Spleen (tissue), 11 donors: ENCODE results near the gene SNRPA. TPM values are rescaled to one million over a fixed set of nuclear protein-coding genes. Genes with fewer than 3 reads are reported as not detected.
"Not testable (repeated sequence)": the region's sequence is repeated elsewhere in the genome, so short reads cannot be mapped to it uniquely, and the experiment has no call there.

Source experiments
- DNase-seq: peaks from one replicate; pipeline ENCODE4 v3.0.0-alpha.2; 2020
- H3K27ac ChIP-seq, 8 donors: fragments of 200-600 bp; sonication (generic) in 7 of 8; 1 replicate in 4 of 8; 2 replicates in 4 of 8; pipeline versions ENCODE4 v1.5.0 to v1.8.0; 2016 to 2021; ENCODE audit warnings: inconsistent platforms in 4 of 8, mild to moderate bottlenecking in 4 of 8, moderate library complexity in 1 of 8
- H3K27me3 ChIP-seq, 7 donors: fragments of 200-600 bp; sonication (generic) in 6 of 7; replicated peaks in 1 of 7; 1 replicate in 4 of 7; 2 replicates in 3 of 7; pipeline versions ENCODE4 v1.5.0 to v1.8.0; 2016 to 2021; ENCODE audit warnings: inconsistent platforms in 3 of 7, mild to moderate bottlenecking in 1 of 7
- H3K36me3 ChIP-seq, 6 donors: fragments of 200-600 bp; sonication (generic) in 5 of 6; 1 replicate in 4 of 6; 2 replicates in 2 of 6; pipeline versions ENCODE4 v1.5.0 to v1.8.0; 2016 to 2021; ENCODE audit warnings: inconsistent platforms in 2 of 6
- H3K4me1 ChIP-seq, 6 donors: fragments of 200-600 bp; sonication (generic) in 5 of 6; 1 replicate in 3 of 6; 2 replicates in 3 of 6; pipeline versions ENCODE4 v1.5.0 to v1.8.0; 2016 to 2021; ENCODE audit warnings: inconsistent platforms in 3 of 6
- H3K4me3 ChIP-seq, 8 donors: fragments of 200-600 bp; sonication (generic) in 7 of 8; 1 replicate in 4 of 8; 2 replicates in 4 of 8; pipeline versions ENCODE4 v1.5.0 to v1.8.0; 2016 to 2021; ENCODE audit warnings: inconsistent platforms in 4 of 8, mild to moderate bottlenecking in 4 of 8, moderate library complexity in 2 of 8
- H3K9me3 ChIP-seq, 8 donors: fragments of 200-600 bp; sonication (generic) in 7 of 8; 1 replicate in 4 of 8; 2 replicates in 4 of 8; pipeline versions ENCODE4 v1.5.0 to v1.8.0; 2016 to 2021; ENCODE audit warnings: inconsistent platforms in 4 of 8
- POLR2A ChIP-seq, 3 donors: fragments of 450-650 bp; IDR thresholded peaks; one replicate each; pipeline ENCODE4 v1.5.1; 2017; ENCODE audit warnings: antibody characterized with exemption in 3 of 3, mild to moderate bottlenecking in 1 of 3
- POLR2AphosphoS5 ChIP-seq, 3 donors: sonication (generic); formaldehyde crosslinking; IDR thresholded peaks; one replicate each; pipeline ENCODE4 v1.5.1; 2017; ENCODE audit warnings: antibody characterized with exemption in 3 of 3
- WGBS, 5 donors: extraction: QIAGEN DNeasy Blood & Tissue Kit in 3 of 5; methylation state at CpG; one replicate each; pipeline versions ENCODE4 v1.1.5 to v1.1.7; 2013 to 2018; 5-methylcytosine and 5-hydroxymethylcytosine counted together
- intact Hi-C: fragments of 100-400 bp; cut with DNase I; formaldehyde crosslinking; loops from one replicate; pipeline ENCODE4 v1.15.0; 2023; ENCODE audit warnings: low total_unique reads
- polyA plus RNA-seq, 3 donors: library from polyadenylated mRNA; stranded (reverse); fragments of 200-250 nt; gene quantifications; one replicate each; pipeline ENCODE4 v1.2.1, GENCODE V29; 2013
- total RNA-seq, 7 donors: library from RNA; depleted of rRNA in 3 of 7; stranded (reverse); fragments of >200 nt in 3 of 7; fragmentation: NEBNext Ultra II Directional in 4 of 7; extraction: Animal tissue kit (Norgen Biotek cat#: 25700) in 4 of 7; gene quantifications; one replicate each; pipeline versions ENCODE4 v1.1.0 to v1.2.1, GENCODE V29; 2016 to 2021
- TF ChIP-seq, protein P1 (sequence below), 11 experiments: fragments of 200-600 bp in 7 of 11; fragments of 450-650 bp in 4 of 11; sonication (generic) in 4 of 11; IDR thresholded peaks in 8 of 11; conservative IDR thresholded peaks in 3 of 11; 1 replicate in 7 of 11; 2 replicates in 4 of 11; pipeline versions ENCODE4 v1.4.0 to v1.8.0; 2016 to 2021; ENCODE audit warnings: antibody characterized with exemption in 11 of 11, inconsistent platforms in 4 of 11, mild to moderate bottlenecking in 1 of 11
- donor health status: healthy with polysubstance abuse.
- donor health status: DM: no; HTN: no; CAD: no; lungs with moderate emphysema.
- donor health status: DM: no; HTN: no; CAD: no.
- donor health status: Bipolar disorder and iron deficiency.
- donor health status: healthy.
- donor health status: DM: no; HTN: no; CAD: no.
- donor health status: DM: yes; HTN: yes; CAD: no.

SNRPA gene
- total and polyA plus RNA-seq, 10 donors: 52.9 to 76.9 (median 64.1) TPM

DNA sequence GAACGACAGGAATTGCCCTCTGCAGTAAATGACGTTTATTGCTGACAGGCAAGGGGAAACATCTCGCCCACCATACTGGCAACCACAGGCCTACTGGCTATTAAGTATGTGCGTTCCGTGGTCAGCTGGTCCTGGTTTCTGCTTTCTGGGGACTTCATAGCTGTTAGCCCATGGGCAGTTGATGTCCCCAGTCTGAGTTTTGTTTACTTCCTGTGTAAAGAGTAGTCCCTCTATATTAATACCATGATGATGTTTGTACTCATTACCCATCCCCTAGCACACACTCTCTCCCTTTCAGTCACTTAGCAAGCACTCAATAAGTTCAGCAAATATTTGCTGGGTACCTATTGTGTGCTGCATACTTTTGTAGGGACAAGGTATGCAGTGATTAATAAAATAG lies 17.9 kb downstream of the SNRPA start:
- DNase-seq: no peak
- intact Hi-C loops: no loop called here

DNA sequence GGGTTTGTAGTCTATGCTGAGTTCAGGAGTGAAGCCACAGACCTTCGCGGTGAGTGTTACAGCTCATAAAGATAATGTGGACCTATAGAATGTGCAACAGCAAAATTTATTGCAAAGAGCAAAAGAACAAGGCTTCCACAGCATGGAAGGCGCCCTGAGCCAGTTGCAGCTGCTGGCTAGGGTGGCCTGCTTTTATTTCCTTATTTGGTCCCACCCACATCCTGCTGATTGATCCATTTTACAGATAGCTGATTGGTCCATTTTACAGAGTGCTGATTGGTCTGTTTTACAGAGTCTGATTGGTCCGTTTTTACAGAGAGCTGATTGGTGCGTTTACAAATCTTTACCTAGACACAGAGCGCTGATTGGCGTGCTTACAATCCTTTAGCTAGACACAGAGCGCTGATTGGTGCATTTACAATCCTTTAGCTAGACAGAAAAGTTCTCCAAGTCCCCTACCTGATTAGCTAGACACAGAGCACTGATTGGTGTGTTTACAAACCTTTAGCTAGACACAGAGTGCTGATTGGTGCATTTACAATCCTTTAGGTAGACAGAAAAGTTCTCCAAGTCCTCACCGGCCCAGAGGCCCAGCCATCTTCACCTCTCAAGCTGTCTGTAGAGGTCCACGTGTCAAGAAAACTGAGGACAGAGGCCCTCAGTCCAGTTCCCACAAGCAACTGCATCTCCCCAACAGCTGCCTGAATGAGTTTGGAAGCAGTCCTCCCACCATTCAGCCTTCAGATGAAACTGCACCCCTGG lies 20.3 kb downstream of the SNRPA start:
- H3K4me3 ChIP-seq, DNase-seq, H3K27ac ChIP-seq, H3K9me3 ChIP-seq, H3K27me3 ChIP-seq, intact Hi-C loops: not testable (repeated sequence)
- Histone ChIP-seq H3K36me3 (peaks cover 0 to 60% (median 8%) of the 10 kb centered on the region in 6 donors), H3K4me1 (peaks cover 0 to 25% (median 2%) of the 10 kb centered on the region in 6 donors)
- TF ChIP-seq POLR2AphosphoS5 (IDR thresholded peaks at IDR 0.05): peak in 1 of 3 donors; percentile 4
- 93 to 99% (median 96%) methylated on average over 10 of the region's 10 CpGs for WGBS, 5 donors

More for the DNA sequence above, 17.9 kb downstream of the SNRPA start:
- no peak overlapping the region for H3K4me3 ChIP-seq
- peaks cover 0 to 33% (median 14%) of the 10 kb centered on the region in 6 donors for H3K4me1 ChIP-seq
- peaks cover 0 to 8% (median 2%) of the 10 kb centered on the region in 8 donors for H3K9me3 ChIP-seq
- no peaks in the 10 kb centered on the region for H3K27me3 ChIP-seq
- no peak for TF ChIP-seq POLR2A (IDR thresholded peaks at IDR 0.05)
- no peak for TF ChIP-seq POLR2AphosphoS5 (IDR thresholded peaks at IDR 0.05)
- TF ChIP-seq, protein P1, sequence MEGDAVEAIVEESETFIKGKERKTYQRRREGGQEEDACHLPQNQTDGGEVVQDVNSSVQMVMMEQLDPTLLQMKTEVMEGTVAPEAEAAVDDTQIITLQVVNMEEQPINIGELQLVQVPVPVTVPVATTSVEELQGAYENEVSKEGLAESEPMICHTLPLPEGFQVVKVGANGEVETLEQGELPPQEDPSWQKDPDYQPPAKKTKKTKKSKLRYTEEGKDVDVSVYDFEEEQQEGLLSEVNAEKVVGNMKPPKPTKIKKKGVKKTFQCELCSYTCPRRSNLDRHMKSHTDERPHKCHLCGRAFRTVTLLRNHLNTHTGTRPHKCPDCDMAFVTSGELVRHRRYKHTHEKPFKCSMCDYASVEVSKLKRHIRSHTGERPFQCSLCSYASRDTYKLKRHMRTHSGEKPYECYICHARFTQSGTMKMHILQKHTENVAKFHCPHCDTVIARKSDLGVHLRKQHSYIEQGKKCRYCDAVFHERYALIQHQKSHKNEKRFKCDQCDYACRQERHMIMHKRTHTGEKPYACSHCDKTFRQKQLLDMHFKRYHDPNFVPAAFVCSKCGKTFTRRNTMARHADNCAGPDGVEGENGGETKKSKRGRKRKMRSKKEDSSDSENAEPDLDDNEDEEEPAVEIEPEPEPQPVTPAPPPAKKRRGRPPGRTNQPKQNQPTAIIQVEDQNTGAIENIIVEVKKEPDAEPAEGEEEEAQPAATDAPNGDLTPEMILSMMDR (IDR thresholded peaks at IDR 0.05 in 8 of 11, conservative IDR thresholded peaks at IDR 0.05 in 3 of 11): no peak
- WGBS, 5 donors: 55 to 81% (median 80%) methylated on average over 5 of the region's 5 CpGs
- peaks cover 5 to 81% (median 33%) of the 10 kb centered on the region in 6 donors for H3K36me3 ChIP-seq
- peak overlapping the region in 1 of 8 donors; percentile 25 for H3K27ac ChIP-seq

DNA sequence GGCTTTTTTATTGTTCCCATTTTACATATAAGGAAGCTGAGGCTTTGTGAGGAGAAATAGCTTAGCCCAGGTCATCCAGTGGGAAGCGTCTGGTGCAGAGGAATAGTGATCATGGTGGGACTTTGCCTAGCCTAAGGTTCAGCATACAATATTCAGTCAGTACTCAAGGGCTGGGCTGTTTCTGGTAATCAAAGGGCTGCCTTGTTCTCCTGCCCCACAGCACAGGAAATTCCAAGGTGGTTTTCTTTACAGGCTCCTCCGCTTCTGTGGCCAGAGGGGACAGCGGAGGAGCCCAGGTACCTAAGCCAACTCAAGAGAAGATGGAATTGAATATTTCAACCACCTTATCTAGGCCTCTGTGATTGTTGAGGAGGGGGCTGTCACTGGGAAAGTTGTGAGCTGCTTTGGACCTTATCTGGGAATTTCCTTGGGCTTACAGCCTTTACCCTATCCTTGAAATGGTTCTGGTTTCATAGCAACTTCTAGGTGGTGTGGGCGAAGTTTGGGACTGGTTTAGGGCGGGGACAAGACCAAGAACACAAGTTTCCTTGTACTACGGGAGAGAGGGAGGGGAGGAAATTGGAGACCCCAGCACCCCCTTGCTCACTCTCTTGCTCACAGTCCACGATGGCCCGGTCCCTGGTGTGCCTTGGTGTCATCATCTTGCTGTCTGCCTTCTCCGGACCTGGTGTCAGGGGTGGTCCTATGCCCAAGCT lies 24.1 kb downstream of the SNRPA start, which contains the start of gene MIA:
MIA (plus strand) TSS at position 606 of the 716 bp plus-strand sequence; CDS start at position 628, 22 bp downstream.
- DNase-seq: no peak
- H3K27me3 ChIP-seq: no peaks in the 10 kb centered on the region
- no peak within 1 kb of the TSS for H3K4me3 ChIP-seq
- peaks cover 0 to 30% (median 0%) of the 10 kb centered on the region in 6 donors for H3K36me3 ChIP-seq
- intact Hi-C loops: no loop called here
- 85 to 92% (median 89%) methylated on average over 9 of the region's 9 CpGs for WGBS, 5 donors
- H3K9me3 ChIP-seq: peaks cover 0 to 8% (median 2%) of the 10 kb centered on the region in 8 donors
- TF ChIP-seq POLR2AphosphoS5 (IDR thresholded peaks at IDR 0.05) (no peak), POLR2A (IDR thresholded peaks at IDR 0.05) (no peak)
- TF ChIP-seq, protein P1 (IDR thresholded peaks at IDR 0.05 in 8 of 11, conservative IDR thresholded peaks at IDR 0.05 in 3 of 11): no peak
- H3K27ac ChIP-seq: peak within 1 kb of the TSS in 3 of 8 donors; percentile 98 to 100 (median 99)
- peaks cover 10 to 53% (median 29%) of the 10 kb centered on the region in 6 donors for H3K4me1 ChIP-seq

GRCh38 chr19:40775632-40776022 lies 24.6 kb downstream of the SNRPA start:
- H3K9me3 ChIP-seq: peaks cover 0 to 8% (median 2%) of the 10 kb centered on the region in 8 donors
- intact Hi-C loops: no loop called here
- no peak for DNase-seq
- H3K36me3 ChIP-seq: peaks cover 0 to 30% (median 0%) of the 10 kb centered on the region in 6 donors
- TF ChIP-seq, protein P1 (IDR thresholded peaks at IDR 0.05 in 8 of 11, conservative IDR thresholded peaks at IDR 0.05 in 3 of 11): no peak
- H3K4me1 ChIP-seq: peaks cover 10 to 58% (median 29%) of the 10 kb centered on the region in 6 donors
- no peak overlapping the region for H3K4me3 ChIP-seq
- H3K27ac ChIP-seq: peak overlapping the region in 1 of 8 donors; percentile 100
- no peaks in the 10 kb centered on the region for H3K27me3 ChIP-seq
- WGBS, 5 donors: 86 to 96% (median 95%) methylated on average over 10 of the region's 10 CpGs
